Measurements from ENCODE around the gene EDC3. TPM values are rescaled to one million over a fixed set of nuclear protein-coding genes. Genes with fewer than 3 reads are reported as not detected.
"Not testable (repeated sequence)": the region's sequence is repeated elsewhere in the genome, so short reads cannot be mapped to it uniquely, and the experiment has no call there.

Gene EDC3
- total and polyA plus RNA-seq, 9 of the 15 experiments (the other 6 are each of a cell fraction or from before 2014, with no cell fraction given): 11.7 to 63.9 (median 32.8) TPM

DNA sequence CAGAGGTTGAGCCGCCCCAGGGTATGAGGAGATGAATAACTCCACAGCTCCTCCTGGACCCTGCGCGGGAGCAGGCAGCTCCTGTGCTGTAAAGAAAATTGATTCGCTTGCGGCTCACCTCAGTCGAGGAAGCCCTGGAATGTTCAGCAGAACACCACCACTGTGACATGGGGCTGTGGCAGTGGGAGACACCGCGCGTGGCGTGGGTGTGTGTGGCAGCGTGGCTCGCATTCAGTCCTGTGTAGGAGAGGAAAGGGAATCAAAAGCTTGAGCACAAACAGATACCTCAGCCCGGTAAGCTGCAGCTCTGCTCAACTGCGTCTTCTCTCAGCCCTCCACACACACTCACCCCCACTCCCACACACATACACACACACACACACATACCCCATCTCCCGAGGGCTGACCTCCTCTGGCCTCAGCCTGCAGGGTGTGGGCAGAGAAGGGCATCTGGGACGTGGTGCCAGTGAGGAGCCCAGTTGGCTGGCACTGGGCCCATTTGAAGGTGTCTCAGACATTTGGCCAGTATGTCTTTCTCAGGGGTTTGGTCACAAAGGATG, 98.6 kb downstream of the EDC3 start:
- POLR2A ChIA-PET: interaction anchor here (0.7 to 8.4 kb wide), 2 partner anchors 16 to 312 kb away, joined by 3 to 111 read pairs; partner anchors contain the start of gene CLK3
- H2AFZ ChIP-seq (ENCODE audit: low read depth, low read length); CTCF ChIA-PET (ENCODE audit: low intra/inter-chr PET ratio); H3K4me3 ChIP-seq; ATAC-seq; H3K36me3 ChIP-seq (ENCODE audit: control insufficient read depth, insufficient read depth, low read length); H3K9me1 ChIP-seq (ENCODE audit: control insufficient read depth, insufficient read depth, low read length); H3K9ac ChIP-seq (ENCODE audit: insufficient read depth in 1 of 2, low read depth in 2 of 2, low read length in 2 of 2); in situ Hi-C loops (cut with MboI); FAIRE-seq; H4K20me1 ChIP-seq (replicated peaks; ENCODE audit: control insufficient read depth, insufficient read depth, low read length); BruUV-seq (replicated peaks); DNase-seq (ENCODE audit: extremely low read depth in 1 of 4, low spot score in 3 of 4); H3K4me2 ChIP-seq (ENCODE audit: insufficient read depth, low read length); H3K27me3 ChIP-seq (ENCODE audit: control insufficient read depth in 2 of 2, insufficient read depth in 2 of 2, low read length in 2 of 2); H3K27ac ChIP-seq (ENCODE audit: extremely low read depth, low read depth, low read length); H3K9me3 ChIP-seq (replicated peaks; ENCODE audit: control insufficient read depth, insufficient read depth, low read depth, low read length): not testable (repeated sequence)
- intact Hi-C loops (cut with micrococcal nuclease): loop anchor here (5.0 kb wide), 1 partner anchor 50 kb away; no protein-coding TSS in a partner anchor
- peaks cover 11 to 32% of the 10 kb centered on the region in 2 experiments; a peak in 4 of 5 replicates for H3K4me1 ChIP-seq (replicated peaks in 1 of 2; ENCODE audit: control insufficient read depth in 2 of 2, insufficient read depth in 2 of 2, low read length in 2 of 2)
- 0 out of 2 replicates have a peak, but pooled peaks have one; percentile 18 for TF ChIP-seq NFIC (IDR thresholded peaks at IDR 0.05)
- peaks cover 17% of the 10 kb centered on the region for H3K79me2 ChIP-seq (ENCODE audit: control insufficient read depth, insufficient read depth, low read length)
- WGBS (ENCODE audit: insufficient coverage, low coverage, missing lambda C conversion rate): 85% methylated on average over 11 of the region's 16 CpGs

DNA sequence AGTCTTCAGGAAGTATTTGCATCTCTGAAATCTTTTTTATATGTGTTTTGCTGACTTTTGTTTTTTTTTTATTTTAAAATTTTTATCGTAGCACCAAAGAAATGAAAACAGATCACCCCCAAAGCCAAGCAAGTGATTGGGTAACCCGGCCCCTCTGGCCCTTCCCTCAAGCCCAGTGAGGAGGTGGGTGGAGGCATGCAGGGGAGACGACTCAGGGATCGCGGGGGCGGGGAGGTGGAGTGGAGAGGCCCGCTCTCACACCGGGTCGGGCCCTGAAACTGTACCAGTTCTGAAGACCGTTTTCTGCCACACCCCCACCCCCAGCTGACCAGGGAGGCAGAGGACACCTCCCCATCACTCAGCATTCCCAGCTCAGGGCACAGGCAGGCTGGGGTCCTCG, 99.1 kb downstream of the EDC3 start:
- H3K9me1 ChIP-seq (ENCODE audit: control insufficient read depth, insufficient read depth, low read length); H3K27ac ChIP-seq (ENCODE audit: extremely low read depth, low read depth, low read length); H3K27me3 ChIP-seq (ENCODE audit: control insufficient read depth in 2 of 2, insufficient read depth in 2 of 2, low read length in 2 of 2); H3K4me3 ChIP-seq; H3K9me3 ChIP-seq (replicated peaks; ENCODE audit: control insufficient read depth, insufficient read depth, low read depth, low read length); H3K9ac ChIP-seq (ENCODE audit: insufficient read depth in 1 of 2, low read depth in 2 of 2, low read length in 2 of 2); H4K20me1 ChIP-seq (replicated peaks; ENCODE audit: control insufficient read depth, insufficient read depth, low read length); FAIRE-seq; H3K4me2 ChIP-seq (ENCODE audit: insufficient read depth, low read length); H2AFZ ChIP-seq (ENCODE audit: low read depth, low read length); DNase-seq (ENCODE audit: extremely low read depth in 1 of 4, low spot score in 3 of 4); in situ Hi-C loops (cut with MboI); ATAC-seq; H3K36me3 ChIP-seq (ENCODE audit: control insufficient read depth, insufficient read depth, low read length); CTCF ChIA-PET (ENCODE audit: low intra/inter-chr PET ratio); BruUV-seq (replicated peaks): not testable (repeated sequence)
- Histone ChIP-seq H3K4me1 (replicated peaks in 1 of 2; ENCODE audit: control insufficient read depth in 2 of 2, insufficient read depth in 2 of 2, low read length in 2 of 2) (peaks cover 11 to 31% of the 10 kb centered on the region in 2 experiments; a peak in 4 of 5 replicates), H3K79me2 (ENCODE audit: control insufficient read depth, insufficient read depth, low read length) (peaks cover 17% of the 10 kb centered on the region)
- 0 out of 2 replicates have a peak, but pooled peaks have one; percentile 19 for TF ChIP-seq MAFG (tag; conservative IDR thresholded peaks at IDR 0.05)
- TF ChIP-seq ZNF316 (IDR thresholded peaks at IDR 0.05): peak; percentile 59; the same call in 1 of the 2 replicates
- POLR2A ChIA-PET: interaction anchor here (8.4 kb wide), 1 partner anchor 17 kb away, joined by 111 read pairs; the partner anchor contains the start of gene CLK3
- intact Hi-C loops (cut with micrococcal nuclease): loop anchor here (5.0 kb wide), 1 partner anchor 49 kb away; no protein-coding TSS in a partner anchor
- 73% methylated on average over 6 of the region's 11 CpGs for WGBS (ENCODE audit: insufficient coverage, low coverage, missing lambda C conversion rate)

All from K562 (cell line).